Measurements from ENCODE around the gene MPP7. TPM values are rescaled to one million over a fixed set of nuclear protein-coding genes. Genes with fewer than 3 reads are reported as not detected.

Gene MPP7
- total and polyA plus RNA-seq, 2 of the 8 experiments (the other 6 are each of a cell fraction or from before 2014, with no cell fraction given): 1.9 to 9.3 TPM

DNA sequence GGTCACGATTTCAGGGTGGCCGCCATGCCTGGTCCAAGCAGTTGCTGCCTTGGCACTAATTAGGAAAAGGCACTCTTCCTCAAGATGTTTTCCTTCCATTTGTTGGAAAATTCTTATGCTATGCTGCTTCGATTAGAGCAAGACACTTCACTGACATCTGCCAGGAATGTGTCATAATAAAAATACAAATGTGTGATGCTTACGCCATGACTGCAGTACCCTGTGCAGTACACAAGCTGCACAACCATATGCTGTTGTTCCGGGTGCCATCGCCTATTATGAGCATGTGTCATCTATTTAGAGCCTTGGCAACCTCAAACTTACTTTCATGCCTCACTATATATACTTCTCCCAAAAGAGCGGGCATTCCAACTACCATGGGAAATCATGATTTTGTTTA, 14.9 kb upstream of the MPP7 start:
- Histone ChIP-seq H3K4me2 (ENCODE audit: insufficient read depth in 1 of 2, low read depth in 2 of 2, low read length in 2 of 2) (no peak overlapping the region), H2AK5ac (ENCODE audit: low read depth, low read length) (no peak overlapping the region), H2BK15ac (ENCODE audit: low read length) (no peak overlapping the region), H2BK20ac (ENCODE audit: low read length) (no peak overlapping the region), H3K36me3 (ENCODE audit: control insufficient read depth in 2 of 4, insufficient read depth in 4 of 4, low read length in 3 of 4) (no peaks in the 10 kb centered on the region), H2BK120ac (replicated peaks; ENCODE audit: low read depth, low read length) (no peak overlapping the region), H3K56ac (replicated peaks; ENCODE audit: insufficient read length, low read depth, low read length) (no peak overlapping the region), H4K20me1 (replicated peaks in 1 of 2; ENCODE audit: control insufficient read depth in 1 of 2, insufficient read depth in 2 of 2, low read length in 2 of 2) (no peaks in the 10 kb centered on the region), H3K79me1 (ENCODE audit: low read depth, low read length) (no peaks in the 10 kb centered on the region), H3K18ac (ENCODE audit: extremely low read depth, low read length) (no peak overlapping the region), H3K23me2 (ENCODE audit: low read depth, low read length) (no peaks in the 10 kb centered on the region; the same call in 1 of the 2 replicates), H2BK5ac (ENCODE audit: low read depth, low read length) (no peak overlapping the region), H4K8ac (ENCODE audit: extremely low read depth, insufficient read depth, low read length) (no peak overlapping the region), H3K9me3 (ENCODE audit: insufficient read depth in 2 of 2, low read depth in 1 of 2, low read length in 1 of 2) (no peaks in the 10 kb centered on the region), H3K27me3 (replicated peaks in 1 of 4; ENCODE audit: control insufficient read depth in 3 of 4, extremely low read depth in 1 of 4, insufficient read depth in 3 of 4, low read length in 3 of 4) (no peaks in the 10 kb centered on the region; a peak in 1 of 7 replicates), H2BK12ac (ENCODE audit: low read depth, low read length) (no peak overlapping the region), H3K23ac (ENCODE audit: insufficient read length) (no peak overlapping the region), H3K14ac (ENCODE audit: insufficient read length) (no peak overlapping the region), H3K79me2 (ENCODE audit: control insufficient read depth in 1 of 2, insufficient read depth in 2 of 2, low read length in 2 of 2) (no peaks in the 10 kb centered on the region), H3K4ac (replicated peaks; ENCODE audit: insufficient read length, low read depth, low read length) (no peak overlapping the region), H3K4me1 (replicated peaks in 1 of 4; ENCODE audit: control insufficient read depth in 3 of 4, insufficient read depth in 4 of 4, low read length in 3 of 4) (no peaks in the 10 kb centered on the region), H4K91ac (replicated peaks; ENCODE audit: insufficient read length, low read length) (no peak overlapping the region), H4K5ac (ENCODE audit: insufficient read length, low read depth, low read length) (no peak overlapping the region), H3K4me3 (ENCODE audit: extremely low read depth in 1 of 4, insufficient read depth in 2 of 4, low read depth in 3 of 4, low read length in 4 of 4) (no peak overlapping the region), H3K27ac (ENCODE audit: low read depth, low read length) (no peak overlapping the region), H2AFZ (ENCODE audit: low read length) (no peak overlapping the region), H3K9ac (replicated peaks in 1 of 4; ENCODE audit: extremely low read depth in 1 of 4, low read depth in 3 of 4, low read length in 3 of 4) (no peak overlapping the region)
- WGBS, 2 experiments (ENCODE audit: extremely low coverage in 1 of 2, insufficient coverage in 1 of 2, insufficient read length in 1 of 2, insufficient replicate concordance in 2 of 2, low coverage in 1 of 2, low lambda C conversion rate in 2 of 2, missing lambda C conversion rate in 1 of 2): 95% methylated on average over 7 of the region's 7 CpGs; no CpG with 5 or more reads in 1 of the 2 experiments
- FAIRE-seq (no peak), DNase-seq (ENCODE audit: low read depth in 1 of 2, low spot score in 2 of 2) (no peak)
- ChIA-PET POLR2A (ENCODE audit: partially characterized antibody) (no interaction called here), CTCF (ENCODE audit: partially characterized antibody) (interaction anchor here (0.6 to 1.3 kb wide), 5 partner anchors 14 to 67 kb away, joined by 3 read pairs; partner anchors contain the start of gene MPP7)
- TF ChIP-seq SIN3A (conservative IDR thresholded peaks at IDR 0.05 in 1 of 2, IDR thresholded peaks at IDR 0.05 in 1 of 2; ENCODE audit: low read depth in 1 of 2, low read length in 2 of 2): no peak
- no peak for TF ChIP-seq SIRT6 (IDR thresholded peaks at IDR 0.05; ENCODE audit: low read length)
- TF ChIP-seq BRCA1 (IDR thresholded peaks at IDR 0.05; ENCODE audit: low read depth, low read length): no peak
- TF ChIP-seq JUN (IDR thresholded peaks at IDR 0.05; ENCODE audit: low read depth, low read length): no peak

All from H1 (cell line).